Mucosa of descending colon (tissue), 3 donors: ENCODE measurements around the gene SLC35B3. TPM values are rescaled to one million over a fixed set of nuclear protein-coding genes. Genes with fewer than 3 reads are reported as not detected.
"Not testable (repeated sequence)": the region's sequence is repeated elsewhere in the genome, so short reads cannot be mapped to it uniquely, and the experiment has no call there.

Source experiments
- ATAC-seq: fragments of 200-7000 bp; cut with Tn5 transposase; one replicate; pipeline ENCODE4 v1.9.1; 2020; ENCODE audit warnings: mild to moderate bottlenecking, moderate library complexity
- DNase-seq, 3 donors: peaks; one replicate each; pipeline ENCODE4 v3.0.0-alpha.2; 2020
- H3K36me3 ChIP-seq: fragments of 200-600 bp; one replicate; pipeline ENCODE4 v1.8.0; 2021; ENCODE audit warnings: low read depth, mild to moderate bottlenecking
- H3K4me1 ChIP-seq: fragments of 200-600 bp; one replicate; pipeline ENCODE4 v1.8.0; 2021; ENCODE audit warnings: low read depth, mild to moderate bottlenecking
- H3K4me3 ChIP-seq: fragments of 200-600 bp; one replicate; pipeline ENCODE4 v1.8.0; 2021; ENCODE audit warnings: mild to moderate bottlenecking
- H3K9me3 ChIP-seq: fragments of 200-600 bp; one replicate; pipeline ENCODE4 v1.8.0; 2021; ENCODE audit warnings: mild to moderate bottlenecking
- intact Hi-C, 2 donors: fragments of 100-400 bp; cut with DNase I in 1 of 2; cut with micrococcal nuclease in 1 of 2; formaldehyde crosslinking; loops; one replicate each; pipeline versions ENCODE4 v1.11.0 to v1.11.1; 2022; cut with DNase I, micrococcal nuclease
- total RNA-seq, 3 donors: library from RNA; stranded (reverse); fragmentation: NEBNext Ultra II Directional in 2 of 3; extraction: Animal tissue kit (Norgen Biotek cat#: 25700) in 2 of 3; gene quantifications; one replicate each; pipeline versions ENCODE4 v1.2.1 to v1.2.4, GENCODE V29; 2021 to 2023
- TF ChIP-seq, protein P1 (sequence below): fragments of 200-600 bp; IDR thresholded peaks from one replicate; pipeline ENCODE4 v1.8.0; 2022; ENCODE audit warnings: antibody characterized with exemption, mild to moderate bottlenecking
- donor health status: DM: no; HTN: no; CAD: no; lungs with moderate emphysema.
- donor health status: DM: no; HTN: no; CAD: no.
- donor health status: DM: no; HTN: yes; CAD: no.

SLC35B3 gene
- total RNA-seq, 3 donors from 2014 or later: 31.8 to 48.2 (median 38.7) TPM

- ATAC-seq (no peak), DNase-seq (no peak)
- intact Hi-C loops: no loop called here
- Histone ChIP-seq H3K4me1 (no peaks in the 10 kb centered on the region), H3K36me3 (peaks cover 12% of the 10 kb centered on the region), H3K9me3 (no peaks in the 10 kb centered on the region), H3K4me3 (no peak overlapping the region)
- TF ChIP-seq, protein P1, sequence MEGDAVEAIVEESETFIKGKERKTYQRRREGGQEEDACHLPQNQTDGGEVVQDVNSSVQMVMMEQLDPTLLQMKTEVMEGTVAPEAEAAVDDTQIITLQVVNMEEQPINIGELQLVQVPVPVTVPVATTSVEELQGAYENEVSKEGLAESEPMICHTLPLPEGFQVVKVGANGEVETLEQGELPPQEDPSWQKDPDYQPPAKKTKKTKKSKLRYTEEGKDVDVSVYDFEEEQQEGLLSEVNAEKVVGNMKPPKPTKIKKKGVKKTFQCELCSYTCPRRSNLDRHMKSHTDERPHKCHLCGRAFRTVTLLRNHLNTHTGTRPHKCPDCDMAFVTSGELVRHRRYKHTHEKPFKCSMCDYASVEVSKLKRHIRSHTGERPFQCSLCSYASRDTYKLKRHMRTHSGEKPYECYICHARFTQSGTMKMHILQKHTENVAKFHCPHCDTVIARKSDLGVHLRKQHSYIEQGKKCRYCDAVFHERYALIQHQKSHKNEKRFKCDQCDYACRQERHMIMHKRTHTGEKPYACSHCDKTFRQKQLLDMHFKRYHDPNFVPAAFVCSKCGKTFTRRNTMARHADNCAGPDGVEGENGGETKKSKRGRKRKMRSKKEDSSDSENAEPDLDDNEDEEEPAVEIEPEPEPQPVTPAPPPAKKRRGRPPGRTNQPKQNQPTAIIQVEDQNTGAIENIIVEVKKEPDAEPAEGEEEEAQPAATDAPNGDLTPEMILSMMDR: no peak
These were observed 20.5 kb downstream of the SLC35B3 start for GRCh38 chr6:8414844-8415243.

- intact Hi-C loops, H3K4me3 ChIP-seq, DNase-seq, H3K36me3 ChIP-seq, H3K9me3 ChIP-seq, ATAC-seq, H3K4me1 ChIP-seq: not testable (repeated sequence)
These were observed 29.4 kb downstream of the SLC35B3 start for GRCh38 chr6:8405946-8406345.

GRCh38 chr6:8402546-8402945 is 32.8 kb downstream of the SLC35B3 start:
- intact Hi-C loops: no loop called here
- H3K4me1 ChIP-seq: no peaks in the 10 kb centered on the region
- no peak for ATAC-seq

DNA sequence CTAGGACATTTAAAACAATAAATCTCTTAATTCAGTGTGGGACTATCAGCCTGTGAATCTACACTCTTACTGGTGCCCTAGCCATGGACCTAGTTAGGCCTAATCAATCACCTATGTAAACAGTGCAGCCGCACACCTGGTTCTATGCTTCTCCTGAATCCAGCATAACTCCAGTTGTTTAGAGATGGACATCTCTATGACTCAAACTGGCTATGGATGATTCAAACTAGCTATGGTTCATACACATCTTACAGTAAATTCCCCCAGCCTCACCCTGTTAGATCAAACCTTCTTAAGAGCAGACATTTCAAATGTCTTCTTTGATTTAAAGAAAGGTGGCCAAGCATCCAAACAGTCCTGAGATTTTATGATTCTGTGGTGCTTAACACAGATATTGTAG is 34.7 kb downstream of the SLC35B3 start:
- TF ChIP-seq, protein P1: no peak
- no peak overlapping the region for H3K4me3 ChIP-seq
- no peaks in the 10 kb centered on the region for H3K4me1 ChIP-seq
- DNase-seq: no peak
- no peaks in the 10 kb centered on the region for H3K36me3 ChIP-seq
- intact Hi-C loops: no loop called here
- ATAC-seq: no peak
- no peaks in the 10 kb centered on the region for H3K9me3 ChIP-seq

More at GRCh38 chr6:8402546-8402945, 32.8 kb downstream of the SLC35B3 start:
- no peaks in the 10 kb centered on the region for H3K36me3 ChIP-seq
- TF ChIP-seq, protein P1: no peak
- no peak overlapping the region for H3K4me3 ChIP-seq
- no peak for DNase-seq
- no peaks in the 10 kb centered on the region for H3K9me3 ChIP-seq

DNA sequence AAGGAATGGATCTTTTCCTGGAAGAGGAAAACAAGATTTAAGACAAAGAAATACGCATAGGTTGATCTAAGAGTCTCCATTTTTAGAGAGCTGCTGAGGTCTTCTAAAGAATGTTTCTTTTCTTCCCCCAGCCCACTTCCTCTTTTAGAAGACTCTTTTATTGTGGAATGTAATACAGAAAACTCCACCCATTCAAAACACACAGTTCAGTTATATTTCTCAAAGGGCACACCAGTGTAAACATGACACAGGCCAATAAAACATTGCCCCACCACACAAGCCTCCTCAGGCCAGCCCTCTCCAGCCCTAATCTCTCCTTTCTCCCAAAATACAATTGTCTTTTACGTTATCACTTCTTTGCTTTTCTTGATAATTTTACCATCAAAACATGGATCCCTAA is 42.8 kb downstream of the SLC35B3 start:
- intact Hi-C loops: no loop called here
- no peak overlapping the region for H3K4me3 ChIP-seq
- TF ChIP-seq, protein P1: no peak
- peaks cover 7% of the 10 kb centered on the region for H3K4me1 ChIP-seq
- H3K9me3 ChIP-seq: no peaks in the 10 kb centered on the region
- ATAC-seq (peak; percentile 99), DNase-seq (peak; percentile 37 to 66 (median 39))
- no peaks in the 10 kb centered on the region for H3K36me3 ChIP-seq

DNA sequence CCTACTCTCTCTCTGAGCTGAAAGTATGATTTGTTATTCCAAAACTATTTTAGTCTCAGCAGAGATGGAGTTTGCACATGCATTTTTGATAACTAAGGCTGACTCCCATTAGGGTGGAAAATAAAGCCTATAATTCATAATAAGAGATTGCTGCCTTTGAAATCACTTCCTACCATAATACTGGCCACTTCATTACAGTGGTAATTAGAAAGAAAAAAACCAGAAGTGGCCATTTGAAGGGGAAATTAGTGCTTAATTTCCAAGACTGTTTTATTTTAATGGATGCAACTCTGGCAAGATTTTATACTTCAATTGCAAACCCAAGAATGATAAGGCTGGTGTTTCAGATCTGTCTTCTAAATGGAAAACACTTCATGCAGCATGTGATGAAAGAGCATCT is 43.4 kb downstream of the SLC35B3 start:
- DNase-seq (no peak), ATAC-seq (no peak)
- Histone ChIP-seq H3K9me3 (no peaks in the 10 kb centered on the region), H3K4me3 (no peak overlapping the region), H3K36me3 (no peaks in the 10 kb centered on the region), H3K4me1 (peaks cover 7% of the 10 kb centered on the region)
- TF ChIP-seq, protein P1: no peak
- intact Hi-C loops: no loop called here
